ENCODE measurements around the gene CPD. TPM values are rescaled to one million over a fixed set of nuclear protein-coding genes. Genes with fewer than 3 reads are reported as not detected.

CPD gene
- total and polyA plus RNA-seq, 2 of the 13 experiments (the other 11 are each of a cell fraction or from before 2014, with no cell fraction given): 46.1 to 72.3 TPM

- no peak for TF ChIP-seq PAWR (CRISPR knock-in tag; IDR thresholded peaks at IDR 0.05; ENCODE audit: borderline replicate concordance)
- TF ChIP-seq E2F2 (CRISPR knock-in tag; IDR thresholded peaks at IDR 0.05; ENCODE audit: borderline replicate concordance): no peak
- no peak for TF ChIP-seq HOXA7 (CRISPR knock-in tag; IDR thresholded peaks at IDR 0.05)
- TF ChIP-seq ZNF264 (CRISPR knock-in tag; IDR thresholded peaks at IDR 0.05): peak; percentile 86
- TF ChIP-seq NPAS2 (CRISPR knock-in tag; IDR thresholded peaks at IDR 0.05; ENCODE audit: borderline replicate concordance): no peak
- TF ChIP-seq HINFP (CRISPR knock-in tag; IDR thresholded peaks at IDR 0.05; ENCODE audit: low read depth): 0 out of 2 replicates have a peak, but pooled peaks have one; percentile 51
- no peak for TF ChIP-seq NBN (conservative IDR thresholded peaks at IDR 0.05)
- TF ChIP-seq ZBTB21 (CRISPR knock-in tag; IDR thresholded peaks at IDR 0.05): no peak; the same call in 1 of the 2 replicates
- no peak for TF ChIP-seq PBX2 (CRISPR knock-in tag; IDR thresholded peaks at IDR 0.05)
- no peak for TF ChIP-seq MTF1 (CRISPR knock-in tag; IDR thresholded peaks at IDR 0.05)
- peak; percentile 86; the same call in 1 of the 2 replicates for TF ChIP-seq ZBTB20 (CRISPR knock-in tag; IDR thresholded peaks at IDR 0.05; ENCODE audit: borderline replicate concordance, low read depth)
- peak; percentile 80 for TF ChIP-seq RBFOX2 (IDR thresholded peaks at IDR 0.05; ENCODE audit: low read depth, low read length)
- TF ChIP-seq TERF1 (CRISPR knock-in tag; IDR thresholded peaks at IDR 0.05): no peak
- no peak for TF ChIP-seq SMARCC2 (IDR thresholded peaks at IDR 0.05)
- no peak for TF ChIP-seq ZFP36 (IDR thresholded peaks at IDR 0.05; ENCODE audit: borderline replicate concordance, low read depth, low read length, partially characterized antibody)
- no peak for TF ChIP-seq ZBTB10 (CRISPR knock-in tag; IDR thresholded peaks at IDR 0.05; ENCODE audit: borderline replicate concordance)
- TF ChIP-seq DNMT1 (CRISPR knock-in tag; IDR thresholded peaks at IDR 0.05): no peak
- TF ChIP-seq SALL2 (CRISPR knock-in tag; IDR thresholded peaks at IDR 0.05): peak; percentile 72; the same call in 1 of the 2 replicates
- TF ChIP-seq ZNF580 (CRISPR knock-in tag; IDR thresholded peaks at IDR 0.05; ENCODE audit: borderline replicate concordance, low read depth): peak; percentile 71
These were observed 34.2 kb upstream of the CPD start (continued) for GRCh38 chr17:30344283-30345088.
